Cardiac fibroblast (primary cell): ENCODE data around the gene ASTN2.

ENCODE experiments used
- DNase-seq, 2 donors: peaks; one replicate each; pipeline versions ENCODE4 v3.0.0 to v3.0.0-alpha.2; 2010; ENCODE audit warnings: low read depth in 2 of 2
- H3K4me3 ChIP-seq, 2 donors: replicated peaks in 1 of 2; 1 replicate in 1 of 2; 2 replicates in 1 of 2; pipeline ENCODE4 v1.5.1; 2011; ENCODE audit warnings: low read depth in 2 of 2, low read length in 2 of 2, mild to moderate bottlenecking in 2 of 2, moderate library complexity in 1 of 2
- TF ChIP-seq, protein P1 (sequence below): IDR thresholded peaks from one replicate; pipeline ENCODE4 v1.5.1; 2011; ENCODE audit warnings: low read depth, mild to moderate bottlenecking, low read length, inconsistent platforms

The ASTN2 gene

DNA sequence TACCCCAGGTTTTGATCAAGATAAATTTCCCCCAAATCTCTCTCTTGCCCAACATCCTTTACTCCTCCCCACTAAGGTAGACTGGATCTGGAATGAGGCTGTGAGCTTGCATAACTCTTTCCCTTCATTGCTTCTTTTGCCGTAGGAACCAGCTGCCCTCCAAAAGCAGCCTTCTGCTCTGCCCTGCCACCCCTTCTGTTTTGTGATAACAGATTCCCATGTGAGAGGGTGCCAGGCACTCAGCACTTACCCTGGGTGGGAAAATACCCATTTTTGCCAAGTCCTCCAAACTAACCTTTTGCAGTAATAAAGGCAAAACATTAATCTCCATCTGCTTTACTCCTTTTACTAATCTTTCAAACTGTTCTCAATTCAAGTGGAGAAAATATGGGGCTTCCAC, 182.6 kb downstream of the ASTN2 start:
- no peak for DNase-seq
- H3K4me3 ChIP-seq = no peak overlapping the region
- TF ChIP-seq, protein P1, sequence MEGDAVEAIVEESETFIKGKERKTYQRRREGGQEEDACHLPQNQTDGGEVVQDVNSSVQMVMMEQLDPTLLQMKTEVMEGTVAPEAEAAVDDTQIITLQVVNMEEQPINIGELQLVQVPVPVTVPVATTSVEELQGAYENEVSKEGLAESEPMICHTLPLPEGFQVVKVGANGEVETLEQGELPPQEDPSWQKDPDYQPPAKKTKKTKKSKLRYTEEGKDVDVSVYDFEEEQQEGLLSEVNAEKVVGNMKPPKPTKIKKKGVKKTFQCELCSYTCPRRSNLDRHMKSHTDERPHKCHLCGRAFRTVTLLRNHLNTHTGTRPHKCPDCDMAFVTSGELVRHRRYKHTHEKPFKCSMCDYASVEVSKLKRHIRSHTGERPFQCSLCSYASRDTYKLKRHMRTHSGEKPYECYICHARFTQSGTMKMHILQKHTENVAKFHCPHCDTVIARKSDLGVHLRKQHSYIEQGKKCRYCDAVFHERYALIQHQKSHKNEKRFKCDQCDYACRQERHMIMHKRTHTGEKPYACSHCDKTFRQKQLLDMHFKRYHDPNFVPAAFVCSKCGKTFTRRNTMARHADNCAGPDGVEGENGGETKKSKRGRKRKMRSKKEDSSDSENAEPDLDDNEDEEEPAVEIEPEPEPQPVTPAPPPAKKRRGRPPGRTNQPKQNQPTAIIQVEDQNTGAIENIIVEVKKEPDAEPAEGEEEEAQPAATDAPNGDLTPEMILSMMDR = no peak

DNA sequence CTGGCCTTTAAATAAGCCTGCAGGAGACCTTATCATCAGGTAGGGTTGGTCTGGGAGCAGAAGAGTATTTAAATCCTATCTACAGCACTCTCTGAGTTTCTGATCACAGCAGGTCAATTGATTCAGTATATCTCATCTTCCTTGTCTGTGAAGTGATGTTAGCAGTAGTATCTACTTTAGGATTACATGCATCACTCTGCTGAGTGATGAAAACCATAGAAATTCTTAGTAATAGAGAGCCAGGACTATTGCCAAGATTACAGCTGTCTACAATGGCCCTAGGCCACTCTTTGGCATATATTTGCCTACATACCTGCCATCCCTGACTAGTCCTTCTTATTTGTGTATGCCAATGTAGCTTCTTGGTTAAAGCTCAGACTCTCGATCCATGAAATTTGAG, 183.8 kb downstream of the ASTN2 start:
- TF ChIP-seq, protein P1 = no peak
- no peak for DNase-seq
- no peak overlapping the region for H3K4me3 ChIP-seq

DNA sequence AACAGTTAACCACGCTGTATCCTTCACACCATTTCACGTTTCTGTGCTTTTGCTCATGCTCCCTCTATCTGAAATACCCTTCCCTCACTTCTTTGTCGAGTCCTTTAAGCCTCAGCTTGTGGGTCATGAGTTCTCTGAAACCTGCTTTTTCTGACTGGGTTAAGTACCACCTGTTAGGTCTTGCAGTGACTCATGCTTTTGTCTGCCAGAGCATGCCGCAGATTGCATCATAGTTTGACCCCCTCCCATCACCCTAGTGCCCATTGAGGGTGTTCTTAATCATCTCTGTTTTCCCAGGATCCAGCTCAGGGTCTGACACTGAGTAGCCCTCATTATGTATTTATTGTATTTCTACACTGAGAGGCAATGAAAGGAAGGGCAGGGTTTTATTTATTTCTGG, 190.2 kb downstream of the ASTN2 start:
- TF ChIP-seq, protein P1 = no peak
- DNase-seq = no peak
- no peak overlapping the region for H3K4me3 ChIP-seq

DNA sequence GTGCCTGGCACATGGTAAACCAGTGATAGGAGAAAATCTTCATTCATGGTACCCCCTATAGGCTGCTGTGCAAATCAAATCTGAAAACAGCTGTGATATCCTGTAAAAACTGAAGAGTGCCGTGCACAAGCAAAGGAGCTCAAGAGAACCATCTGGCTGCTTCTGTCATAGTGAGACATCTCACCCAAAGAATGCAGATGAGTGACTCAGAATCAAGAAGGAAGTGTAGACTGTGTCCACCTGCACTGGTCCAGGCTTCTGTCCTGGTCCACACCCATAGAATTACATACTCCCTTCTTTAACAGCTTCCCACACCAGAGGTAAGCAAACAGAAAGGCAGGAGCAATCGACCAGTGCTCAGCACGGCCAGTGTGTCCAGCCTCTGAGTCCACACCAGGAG, 195.9 kb downstream of the ASTN2 start:
- DNase-seq = no peak
- H3K4me3 ChIP-seq = no peak overlapping the region
- TF ChIP-seq, protein P1 = no peak

DNA sequence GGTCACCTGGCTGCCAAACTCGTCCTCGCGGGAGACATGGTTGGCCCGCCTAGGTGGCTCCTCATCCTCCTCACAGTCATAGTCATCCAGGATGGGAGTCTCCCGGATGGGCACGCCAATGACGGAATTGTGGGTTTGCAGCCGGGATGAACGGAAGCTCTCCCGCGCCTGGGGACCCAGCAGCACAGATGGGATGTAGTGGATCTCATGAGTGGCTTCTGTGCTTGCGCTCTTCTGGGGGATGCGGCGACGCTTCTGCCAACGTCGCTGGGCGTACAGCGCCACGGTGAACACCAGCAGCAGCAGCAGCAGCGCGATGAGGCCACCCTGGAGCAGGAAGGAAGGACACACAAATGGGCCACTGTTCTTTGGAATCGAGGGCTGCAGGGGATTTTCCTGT, 200.4 kb downstream of the ASTN2 start:
- TF ChIP-seq, protein P1 = no peak
- no peak overlapping the region for H3K4me3 ChIP-seq
- DNase-seq = no peak

DNA sequence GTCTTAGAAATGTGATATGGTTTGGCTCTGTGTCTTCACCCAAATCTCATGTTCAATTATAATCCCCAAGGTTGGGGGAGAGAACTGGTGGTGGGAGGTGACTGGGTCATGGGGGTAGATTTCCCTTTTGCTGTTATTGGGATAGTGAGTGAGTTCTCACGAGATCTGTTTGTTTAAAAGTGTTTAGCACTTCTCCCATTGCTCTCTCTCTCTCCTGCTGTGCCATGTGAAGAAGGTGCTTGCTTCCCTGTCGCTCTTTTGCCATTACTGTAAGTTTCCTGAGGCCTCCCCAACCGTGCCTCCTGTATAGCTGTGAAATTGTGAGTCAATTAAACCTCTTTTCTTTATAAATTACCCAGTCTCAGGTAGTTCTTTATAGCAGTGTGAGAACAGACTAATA, 203.6 kb downstream of the ASTN2 start:
- no peak overlapping the region for H3K4me3 ChIP-seq
- TF ChIP-seq, protein P1 = no peak
- no peak for DNase-seq

DNA sequence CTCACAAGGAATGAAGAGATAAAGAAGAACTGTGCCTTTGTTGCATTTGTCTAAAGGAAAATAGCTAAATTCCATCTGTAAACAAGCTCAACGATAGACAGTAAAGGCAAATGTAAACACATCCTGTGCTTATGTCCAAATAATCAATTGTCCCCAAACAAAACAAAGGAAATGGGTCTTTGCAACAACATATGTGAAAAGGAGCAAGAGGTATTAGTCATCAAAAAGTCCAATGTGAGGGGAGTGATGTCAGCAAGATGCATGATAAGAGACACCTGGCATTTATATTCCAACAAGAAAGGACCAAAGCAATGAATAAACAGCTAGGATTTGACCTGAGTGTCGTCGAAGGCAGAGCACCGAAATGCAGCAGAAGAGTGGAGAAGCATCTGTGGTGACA, 209.1 kb downstream of the ASTN2 start:
- DNase-seq = peak in 1 of 2 donors; percentile 27
- TF ChIP-seq, protein P1 = no peak
- no peak overlapping the region for H3K4me3 ChIP-seq
